Left lobe of liver (tissue), 2 donors: Measurements from ENCODE around the gene ALK. TPM values are rescaled to one million over a fixed set of nuclear protein-coding genes. Genes with fewer than 3 reads are reported as not detected.
A peak's percentile ranks its signal among the peaks of the same experiment; 100 is the strongest.

Source experiments
- ATAC-seq: fragments of 200-7000 bp; cut with Tn5 transposase; one replicate; pipeline ENCODE4 v1.9.1; 2020; ENCODE audit warnings: mild to moderate bottlenecking, moderate library complexity
- DNase-seq: peaks from one replicate; pipeline ENCODE4 v3.0.0-alpha.2; 2020; ENCODE audit warnings: low spot score
- total RNA-seq: library from RNA; stranded (reverse); gene quantifications from one replicate; pipeline ENCODE4 v1.2.1, GENCODE V29; 2021
- donor health status: DM: no; HTN: no; CAD: no; lungs with moderate emphysema.
- donor health status: DM: no; HTN: yes; CAD: no.

Gene ALK
- total RNA-seq, 1 donor from 2014 or later = not detected

DNA sequence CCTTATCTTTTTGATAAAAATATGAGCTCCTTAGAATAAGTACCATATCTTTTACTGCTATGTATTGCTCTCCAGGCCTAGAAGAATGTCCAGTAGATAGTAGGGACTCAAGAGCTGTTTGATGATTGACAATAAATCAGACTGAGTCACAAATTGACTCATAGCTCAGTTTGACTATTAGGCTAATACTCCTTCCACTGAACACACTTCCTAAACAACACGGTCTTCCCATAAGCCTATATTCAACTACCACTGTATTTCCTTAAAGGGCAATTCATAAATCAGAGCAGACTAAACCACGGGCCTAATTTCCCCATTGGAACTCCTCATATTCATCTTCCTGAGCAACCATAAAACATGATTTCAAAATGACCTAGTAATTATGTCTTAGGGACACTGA is 258.5 kb downstream of the ALK start:
- ATAC-seq (no peak), DNase-seq (no peak)

DNA sequence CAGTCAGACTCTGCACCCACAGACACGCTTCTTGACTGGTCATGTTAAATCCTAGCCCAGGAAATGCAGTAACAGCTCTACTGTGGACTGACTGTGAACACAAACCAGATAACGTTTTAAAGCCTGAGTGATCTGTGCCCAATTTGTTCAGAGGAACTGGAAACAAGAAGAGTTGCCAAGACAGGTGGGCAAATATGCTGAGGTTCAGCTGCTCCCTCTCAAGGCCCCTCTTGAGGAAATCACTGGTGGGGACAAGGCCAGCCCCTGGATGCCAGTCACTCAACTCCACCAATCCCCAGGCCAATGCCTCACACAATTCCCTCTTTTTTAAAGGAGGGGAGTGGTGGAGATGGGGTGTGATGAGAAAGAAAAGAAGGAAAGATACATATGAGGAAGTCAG is 261.2 kb downstream of the ALK start:
- ATAC-seq = no peak
- DNase-seq = no peak

- ATAC-seq (no peak), DNase-seq (no peak)
Observed at GRCh38 chr2:29659178-29659577, 262.2 kb downstream of the ALK start.

GRCh38 chr2:29657674-29658073 is 263.7 kb downstream of the ALK start:
- DNase-seq = no peak
- ATAC-seq = no peak

DNA sequence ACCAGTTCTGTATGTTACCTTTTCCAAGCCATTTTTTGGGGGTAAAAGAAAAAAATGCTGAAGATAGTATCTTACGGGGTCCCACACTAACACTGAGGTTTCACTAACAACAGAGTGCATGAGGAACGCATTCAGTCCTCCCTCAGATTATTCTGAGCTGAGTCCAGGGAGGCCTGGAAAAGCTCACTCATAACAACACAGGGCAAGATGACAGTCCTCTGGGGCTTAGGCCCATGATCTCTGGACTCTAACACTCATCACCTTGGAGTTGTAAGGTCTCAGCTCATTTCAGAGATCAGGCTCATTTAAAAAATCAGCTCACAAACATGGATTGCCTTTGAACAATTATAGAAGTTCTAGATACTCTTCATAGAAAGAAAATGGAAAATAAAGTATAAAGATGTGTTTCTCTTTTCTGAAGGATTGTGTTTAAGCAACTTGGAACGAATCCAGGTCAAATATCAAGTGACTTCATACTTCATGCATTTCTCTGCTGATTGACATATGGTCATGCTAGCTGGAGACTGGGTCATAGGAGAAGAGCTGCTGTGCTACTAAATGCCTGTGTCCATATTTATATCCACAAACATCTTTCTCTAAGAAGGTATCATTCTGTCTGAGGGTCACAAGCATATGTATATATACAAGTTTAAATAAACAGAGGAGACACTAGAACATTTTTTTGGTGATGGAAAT is 265.8 kb downstream of the ALK start:
- no peak for ATAC-seq
- DNase-seq = no peak

DNA sequence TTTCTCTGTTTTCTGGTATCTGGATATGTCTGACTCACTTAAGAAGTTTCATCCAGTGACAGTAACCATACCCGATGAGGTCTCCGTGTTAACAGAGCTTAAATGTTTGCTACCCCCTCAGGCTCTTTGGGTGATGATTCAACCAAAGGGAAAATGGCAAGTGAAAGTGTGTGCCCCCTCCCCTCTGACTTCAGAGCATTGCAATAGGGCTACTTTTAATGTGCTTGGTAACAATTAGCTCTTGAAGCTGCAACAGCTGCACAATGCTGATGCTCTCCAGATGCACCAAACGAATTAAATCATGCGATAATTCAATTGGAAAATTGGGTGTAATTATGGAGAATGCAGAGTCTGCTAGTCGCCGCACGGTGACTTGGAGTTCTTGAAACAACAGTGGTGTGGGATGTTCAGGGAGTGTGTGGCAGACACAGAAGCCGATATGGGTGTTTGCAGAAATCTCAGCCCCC is 270.7 kb downstream of the ALK start:
- no peak for ATAC-seq
- DNase-seq = no peak

- no peak for DNase-seq
- ATAC-seq = no peak
Observed at GRCh38 chr2:29644949-29645348, 276.4 kb downstream of the ALK start.

GRCh38 chr2:29643196-29643595 is 278.2 kb downstream of the ALK start:
- ATAC-seq = no peak
- DNase-seq = no peak

GRCh38 chr2:29640360-29640759 is 281.0 kb downstream of the ALK start:
- ATAC-seq (no peak), DNase-seq (no peak)

DNA sequence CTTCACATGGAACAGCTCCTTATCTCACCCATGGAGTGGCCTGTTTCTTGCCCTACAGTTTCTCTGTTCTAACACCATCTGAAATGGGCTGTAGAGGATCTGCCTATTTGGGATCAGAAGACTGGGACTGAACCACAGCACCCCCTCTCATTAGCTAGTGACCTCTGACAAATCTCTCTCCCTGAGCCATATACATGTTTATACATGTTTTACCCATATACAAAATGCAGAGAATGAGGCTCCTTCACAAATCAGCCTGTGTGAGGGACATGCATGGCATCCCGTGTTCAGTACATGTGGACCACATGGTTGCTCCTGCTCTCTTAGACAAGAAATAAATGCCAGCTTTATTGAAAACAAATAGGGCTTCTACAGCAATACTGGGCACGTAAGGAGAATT is 282.7 kb downstream of the ALK start:
- no peak for DNase-seq
- ATAC-seq = no peak

DNA sequence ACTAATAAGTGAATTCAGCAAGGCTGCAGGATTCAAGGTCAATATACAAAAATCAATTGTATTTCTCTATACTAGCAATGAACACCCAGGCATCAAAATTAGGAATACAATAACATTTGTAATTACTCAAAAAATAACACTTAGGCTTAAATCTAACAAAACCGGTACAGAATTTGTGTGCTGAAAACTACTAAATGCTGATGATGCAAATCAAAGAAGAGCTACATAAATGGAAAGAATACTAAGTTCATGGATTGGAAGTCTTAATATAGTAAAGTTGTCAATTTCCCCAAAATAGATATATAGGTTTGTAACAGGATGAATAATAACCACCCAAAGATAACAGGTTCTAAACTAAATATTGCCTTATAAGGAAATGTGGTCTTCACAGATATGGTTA is 286.5 kb downstream of the ALK start:
- ATAC-seq (no peak), DNase-seq (no peak)

- DNase-seq (no peak), ATAC-seq (no peak)
Observed at GRCh38 chr2:29632018-29632417, 289.4 kb downstream of the ALK start.

GRCh38 chr2:29629495-29629894 is 291.9 kb downstream of the ALK start:
- ATAC-seq (no peak), DNase-seq (no peak)

GRCh38 chr2:29628862-29629261 is 292.5 kb downstream of the ALK start:
- peak; percentile 84 for ATAC-seq

DNA sequence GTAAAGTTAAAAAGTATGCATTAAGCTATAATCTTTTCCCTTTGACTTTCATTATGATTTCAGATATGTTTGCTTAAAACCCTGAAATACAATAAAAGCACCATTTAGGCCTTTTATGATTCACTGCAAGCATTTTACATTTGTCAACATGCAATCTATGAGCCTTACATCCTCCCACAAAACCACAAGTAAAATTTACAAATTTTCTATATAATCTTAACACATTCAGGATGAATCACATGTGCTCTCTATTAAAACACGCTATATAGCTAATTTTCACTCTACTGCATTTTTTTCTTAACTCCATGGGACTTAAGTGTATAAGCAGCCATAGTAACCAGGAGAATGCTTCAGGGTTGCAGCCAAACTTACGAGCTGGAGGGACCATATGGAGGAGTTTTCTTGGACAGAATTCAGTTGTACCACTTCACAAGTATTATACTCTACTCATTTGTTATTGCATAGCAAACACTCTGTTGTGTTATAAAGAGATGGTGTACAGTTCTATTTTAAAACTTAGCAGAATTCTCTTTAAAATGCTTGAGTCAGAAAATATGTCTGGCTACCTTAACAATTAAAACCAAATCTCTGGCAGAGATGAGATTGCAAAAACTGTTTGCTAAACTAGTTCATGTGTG is 293.2 kb downstream of the ALK start:
- no peak for DNase-seq
- ATAC-seq = no peak

More at GRCh38 chr2:29628862-29629261, 292.5 kb downstream of the ALK start:
- DNase-seq = no peak

GRCh38 chr2:29627279-29627711 is 294.1 kb downstream of the ALK start:
- ATAC-seq (no peak), DNase-seq (no peak)

GRCh38 chr2:29620890-29621289 is 300.5 kb downstream of the ALK start:
- DNase-seq (no peak), ATAC-seq (no peak)

DNA sequence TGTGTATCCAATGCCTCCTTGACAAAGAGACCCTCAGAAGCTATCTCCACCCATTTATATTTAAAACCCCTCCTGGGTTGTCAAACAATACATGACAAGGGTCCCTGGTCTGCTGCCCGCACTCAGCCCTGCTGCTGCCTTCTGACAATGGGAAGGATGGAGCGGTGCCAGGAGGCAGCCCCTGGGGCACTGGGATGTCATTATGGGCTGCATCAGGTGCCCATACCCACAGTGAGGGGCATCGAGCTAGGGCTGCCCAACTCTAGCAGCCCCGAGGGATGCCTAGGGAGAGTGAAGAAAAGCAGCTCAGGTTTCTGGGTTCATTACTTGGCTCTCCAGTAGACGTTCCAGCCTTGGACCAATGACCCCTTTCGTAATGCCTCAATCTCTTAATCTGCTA is 301.7 kb downstream of the ALK start:
- DNase-seq (no peak), ATAC-seq (no peak)

DNA sequence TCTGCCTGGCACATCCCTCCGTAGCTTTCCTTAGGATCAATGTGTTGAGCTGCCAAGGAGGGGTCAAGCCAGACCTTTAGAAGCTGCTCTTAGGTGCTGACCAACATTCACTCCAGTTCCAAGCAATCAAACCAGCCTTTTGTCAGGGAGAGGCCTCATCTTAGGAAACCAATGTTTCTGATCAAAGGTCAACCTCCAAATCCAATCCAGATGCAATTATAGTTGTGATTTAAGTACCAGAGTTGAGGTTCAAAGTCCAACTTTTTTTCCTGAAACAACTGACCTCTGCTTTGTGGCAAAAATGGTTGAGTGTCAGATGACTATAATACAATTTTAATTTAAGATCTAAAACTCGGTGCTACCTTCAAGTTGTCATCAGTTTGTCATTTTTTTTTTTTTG is 303.4 kb downstream of the ALK start:
- peak; percentile 72 for ATAC-seq
- no peak for DNase-seq

DNA sequence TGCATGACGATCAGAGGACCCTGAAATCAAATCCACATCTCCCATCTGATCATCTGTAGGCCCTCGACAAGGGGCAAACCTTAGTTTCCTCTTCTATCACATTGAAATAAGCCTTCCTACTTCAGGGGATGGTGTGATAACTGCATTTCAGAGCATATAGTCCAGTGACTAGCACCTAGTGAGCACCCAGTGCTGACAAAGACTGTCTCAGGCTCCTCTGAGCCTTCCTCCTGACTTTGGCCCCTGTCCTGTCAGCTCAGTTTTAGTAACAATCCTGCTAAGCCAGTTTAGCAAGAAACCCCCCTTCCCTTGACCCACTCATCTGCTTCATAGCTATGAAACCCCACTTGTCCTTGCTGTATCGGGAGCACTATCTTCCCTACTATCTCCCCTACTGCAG is 304.0 kb downstream of the ALK start:
- ATAC-seq = no peak

DNA sequence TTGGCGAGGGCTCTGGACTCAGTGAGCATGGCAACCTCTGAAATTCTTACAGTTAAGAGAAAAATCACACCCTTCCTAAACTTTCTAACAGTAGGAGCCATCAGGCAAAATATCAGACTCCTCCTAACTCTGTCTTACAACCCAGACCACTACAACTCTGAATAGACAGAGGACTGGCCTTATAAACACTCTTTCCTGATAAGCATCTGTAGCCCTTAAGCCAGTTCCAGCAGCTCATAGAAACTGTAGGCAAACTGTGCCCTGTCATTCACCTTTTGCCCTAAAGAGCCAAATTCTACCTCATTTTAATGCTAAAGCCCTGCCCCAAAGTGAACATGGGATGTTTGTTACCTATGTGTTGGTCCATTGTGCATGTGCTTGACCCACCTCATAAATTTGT is 304.8 kb downstream of the ALK start:
- ATAC-seq = no peak
- DNase-seq = no peak

More for the DNA sequence above, 304.0 kb downstream of the ALK start:
- no peak for DNase-seq

DNA sequence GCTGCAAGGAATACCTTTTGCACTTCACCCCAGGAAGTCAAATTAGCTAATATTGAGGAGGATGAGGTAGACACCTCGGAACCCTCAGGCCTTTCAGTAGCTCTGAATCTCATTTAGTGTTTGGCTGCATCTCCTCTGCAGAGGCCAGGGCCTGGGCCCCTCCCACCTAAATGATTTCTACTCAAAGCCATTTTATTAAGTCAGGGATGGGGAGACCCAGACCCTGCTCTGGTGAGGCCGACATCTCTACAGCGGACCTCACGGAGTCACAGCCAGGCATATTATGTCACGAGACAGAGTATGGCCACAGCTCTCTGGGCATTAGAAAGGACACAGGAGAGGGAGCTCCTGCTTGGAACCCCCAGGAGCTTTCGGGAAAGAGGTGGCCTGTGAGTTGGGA is 305.5 kb downstream of the ALK start:
- ATAC-seq (no peak), DNase-seq (no peak)

- no peak for ATAC-seq
- DNase-seq = no peak
Observed at GRCh38 chr2:29615183-29615582, 306.2 kb downstream of the ALK start.
